AG04450 (cell line): ENCODE measurements around the gene DDAH2. TPM values are rescaled to one million over a fixed set of nuclear protein-coding genes. Genes with fewer than 3 reads are reported as not detected.

Source experiments
- CTCF ChIA-PET: fragments of 300-600, 350-600 bp; formaldehyde crosslinking; extraction: SDS; loops from one replicate; lab custom pipeline; 2022; ENCODE audit warnings: antibody characterized with exemption, inconsistent platforms; lab: Charles Lee
- POLR2A ChIA-PET: fragments of 350-600 bp; formaldehyde crosslinking; extraction: SDS; loops from one replicate; lab custom pipeline; 2021; ENCODE audit warnings: antibody characterized with exemption, inconsistent platforms; lab: Yijun Ruan, JAX
- DNase-seq: peaks from one replicate; pipeline ENCODE4 v3.0.0-alpha.2; 2011; ENCODE audit warnings: low read depth, low spot score
- H3K27ac ChIP-seq: one replicate; pipeline ENCODE4 v1.5.1; 2012; ENCODE audit warnings: low read depth, low read length, control low read depth
- H3K27me3 ChIP-seq: one replicate; pipeline ENCODE4 v1.6.0; 2012; ENCODE audit warnings: low read length; ENCODE audit not compliant: control insufficient read depth, insufficient read depth
- H3K4me3 ChIP-seq: 2 replicates; pipeline ENCODE4 v1.5.1; 2011; ENCODE audit warnings: mild to moderate bottlenecking, low read depth, low read length, control low read depth
- H3K9me3 ChIP-seq: 2 replicates; pipeline ENCODE4 v1.5.1; 2012; ENCODE audit warnings: low read length; ENCODE audit not compliant: control insufficient read depth, insufficient read depth
- polyA plus RNA-seq: library from polyadenylated mRNA; depleted of rRNA; stranded (reverse); fragments of >200 nt; gene quantifications from 2 replicates; pipeline ENCODE4 v1.2.3, GENCODE V29; 2011
- TF ChIP-seq, protein P1 (sequence below): IDR thresholded peaks from 2 replicates; pipeline ENCODE4 v1.5.1; 2011; ENCODE audit warnings: low read depth, low read length, control low read depth, inconsistent platforms

DDAH2 gene
- polyA plus RNA-seq, 1 experiment = 44.4 TPM

DNA sequence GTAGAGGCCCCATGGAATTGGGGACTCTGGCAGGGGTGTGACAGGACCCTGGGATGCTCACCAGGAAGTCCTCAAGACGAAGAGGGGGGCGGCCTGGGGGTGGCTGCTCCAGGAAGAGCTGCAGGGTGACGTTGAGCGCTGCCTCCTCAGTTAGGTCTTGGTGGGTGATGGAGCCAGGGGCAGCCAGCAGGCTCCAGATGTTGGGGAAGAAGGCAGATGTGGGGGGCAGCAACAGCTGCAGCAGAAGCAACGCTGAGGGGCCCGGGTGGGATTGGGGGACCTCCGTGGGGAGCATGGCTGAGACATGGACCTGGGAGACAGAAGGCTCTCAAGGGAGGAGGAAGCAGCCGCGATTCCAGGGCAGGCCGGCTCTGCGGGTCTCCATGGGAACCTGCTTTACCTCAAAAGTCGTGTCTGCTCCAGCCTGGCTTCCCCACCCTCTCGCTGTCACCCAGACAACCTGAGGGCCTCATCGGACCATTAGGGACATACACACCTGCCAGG is 47.4 kb upstream of the DDAH2 start:
- ChIA-PET CTCF (no interaction called here), POLR2A (no interaction called here)
- no peak for DNase-seq
- Histone ChIP-seq H3K27me3 (no peaks in the 10 kb centered on the region), H3K4me3 (no peak overlapping the region), H3K9me3 (no peaks in the 10 kb centered on the region), H3K27ac (no peak overlapping the region)
- TF ChIP-seq, protein P1, sequence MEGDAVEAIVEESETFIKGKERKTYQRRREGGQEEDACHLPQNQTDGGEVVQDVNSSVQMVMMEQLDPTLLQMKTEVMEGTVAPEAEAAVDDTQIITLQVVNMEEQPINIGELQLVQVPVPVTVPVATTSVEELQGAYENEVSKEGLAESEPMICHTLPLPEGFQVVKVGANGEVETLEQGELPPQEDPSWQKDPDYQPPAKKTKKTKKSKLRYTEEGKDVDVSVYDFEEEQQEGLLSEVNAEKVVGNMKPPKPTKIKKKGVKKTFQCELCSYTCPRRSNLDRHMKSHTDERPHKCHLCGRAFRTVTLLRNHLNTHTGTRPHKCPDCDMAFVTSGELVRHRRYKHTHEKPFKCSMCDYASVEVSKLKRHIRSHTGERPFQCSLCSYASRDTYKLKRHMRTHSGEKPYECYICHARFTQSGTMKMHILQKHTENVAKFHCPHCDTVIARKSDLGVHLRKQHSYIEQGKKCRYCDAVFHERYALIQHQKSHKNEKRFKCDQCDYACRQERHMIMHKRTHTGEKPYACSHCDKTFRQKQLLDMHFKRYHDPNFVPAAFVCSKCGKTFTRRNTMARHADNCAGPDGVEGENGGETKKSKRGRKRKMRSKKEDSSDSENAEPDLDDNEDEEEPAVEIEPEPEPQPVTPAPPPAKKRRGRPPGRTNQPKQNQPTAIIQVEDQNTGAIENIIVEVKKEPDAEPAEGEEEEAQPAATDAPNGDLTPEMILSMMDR = no peak

DNA sequence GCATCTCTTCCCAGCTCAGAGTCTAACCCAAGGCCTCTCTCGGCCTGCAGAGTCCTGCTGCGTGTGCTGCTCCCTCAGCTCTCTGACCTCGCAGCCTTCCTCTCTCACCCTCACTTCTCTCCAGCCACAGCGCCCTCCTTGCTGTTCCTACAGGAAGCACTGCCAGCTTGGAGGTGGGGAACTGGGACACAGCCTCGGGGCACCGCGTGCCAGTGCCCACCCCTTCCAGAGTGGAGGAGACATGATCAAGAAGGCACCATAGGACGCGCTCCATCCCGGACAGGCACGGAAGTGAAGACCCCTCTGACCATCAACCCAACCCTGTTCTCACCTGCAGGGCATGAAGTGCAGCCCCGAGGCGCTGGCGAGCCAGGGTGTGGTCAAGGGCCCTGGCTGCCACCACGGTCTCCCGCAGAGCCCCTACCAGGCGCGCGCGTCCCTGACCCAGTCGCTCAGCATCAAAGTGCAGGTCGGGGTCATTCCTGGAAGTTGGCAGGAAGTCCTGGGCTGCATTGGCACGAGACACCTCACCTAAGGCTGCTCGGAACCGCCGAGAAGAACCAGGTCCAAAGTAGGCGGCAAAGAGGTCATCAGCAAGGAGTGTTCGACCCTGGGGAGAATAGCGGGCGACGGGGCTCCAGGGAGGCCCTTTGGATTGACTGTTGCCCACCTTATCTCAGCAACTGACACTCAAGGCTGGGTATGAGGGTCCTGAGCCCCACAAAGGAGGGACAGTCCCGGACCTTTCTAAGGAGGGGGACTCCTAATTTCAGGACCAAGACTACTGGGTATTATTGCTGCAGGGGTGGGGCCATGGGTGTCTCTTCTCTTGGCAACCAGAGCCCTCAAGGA is 46.8 kb upstream of the DDAH2 start:
- ChIA-PET CTCF (interaction anchor here (0.6 to 1.3 kb wide), 2 partner anchors 15 to 38 kb away, joined by 3 to 4 read pairs; no protein-coding TSS in a partner anchor), POLR2A (interaction anchor here (1.2 kb wide), 1 partner anchor 52 kb away, joined by 3 read pairs; the partner anchor contains the start of gene HSPA1B)
- Histone ChIP-seq H3K9me3 (no peaks in the 10 kb centered on the region), H3K27me3 (no peaks in the 10 kb centered on the region), H3K27ac (no peak overlapping the region), H3K4me3 (no peak overlapping the region)
- DNase-seq = no peak
- TF ChIP-seq, protein P1 = no peak

GRCh38 chr6:31775184-31775583 is 46.1 kb upstream of the DDAH2 start:
- CTCF ChIA-PET = interaction anchor here (0.6 to 1.3 kb wide), 2 partner anchors 16 to 37 kb away, joined by 3 to 4 read pairs; no protein-coding TSS in a partner anchor
- Histone ChIP-seq H3K4me3 (no peak overlapping the region), H3K9me3 (no peaks in the 10 kb centered on the region), H3K27me3 (no peaks in the 10 kb centered on the region), H3K27ac (no peak overlapping the region)
- TF ChIP-seq, protein P1 = no peak
- POLR2A ChIA-PET = interaction anchor here (1.2 kb wide), 1 partner anchor 52 kb away, joined by 3 read pairs; the partner anchor contains the start of gene HSPA1B
- DNase-seq = no peak

GRCh38 chr6:31771992-31772358 is 42.9 kb upstream of the DDAH2 start:
- Histone ChIP-seq H3K9me3 (no peaks in the 10 kb centered on the region), H3K27ac (no peak overlapping the region), H3K4me3 (no peak overlapping the region), H3K27me3 (no peaks in the 10 kb centered on the region)
- no peak for DNase-seq
- TF ChIP-seq, protein P1 = no peak
- ChIA-PET CTCF (interaction anchor here (0.6 to 1.9 kb wide), 4 partner anchors 18 to 58 kb away, joined by 3 to 7 read pairs (median 5); no protein-coding TSS in a partner anchor), POLR2A (interaction anchor here (0.7 to 1.0 kb wide), 2 partner anchors 55 to 58 kb away, joined by 4 to 7 read pairs; partner anchors contain the start of gene HSPA1B)
